ENCODE data around the gene NME4. TPM values are rescaled to one million over a fixed set of nuclear protein-coding genes. Genes with fewer than 3 reads are reported as not detected.
A peak's percentile ranks its signal among the peaks of the same experiment; 100 is the strongest.

The NME4 gene
- total and polyA plus RNA-seq, 11 donors = 37.5 to 103 (median 73.8) TPM

DNA sequence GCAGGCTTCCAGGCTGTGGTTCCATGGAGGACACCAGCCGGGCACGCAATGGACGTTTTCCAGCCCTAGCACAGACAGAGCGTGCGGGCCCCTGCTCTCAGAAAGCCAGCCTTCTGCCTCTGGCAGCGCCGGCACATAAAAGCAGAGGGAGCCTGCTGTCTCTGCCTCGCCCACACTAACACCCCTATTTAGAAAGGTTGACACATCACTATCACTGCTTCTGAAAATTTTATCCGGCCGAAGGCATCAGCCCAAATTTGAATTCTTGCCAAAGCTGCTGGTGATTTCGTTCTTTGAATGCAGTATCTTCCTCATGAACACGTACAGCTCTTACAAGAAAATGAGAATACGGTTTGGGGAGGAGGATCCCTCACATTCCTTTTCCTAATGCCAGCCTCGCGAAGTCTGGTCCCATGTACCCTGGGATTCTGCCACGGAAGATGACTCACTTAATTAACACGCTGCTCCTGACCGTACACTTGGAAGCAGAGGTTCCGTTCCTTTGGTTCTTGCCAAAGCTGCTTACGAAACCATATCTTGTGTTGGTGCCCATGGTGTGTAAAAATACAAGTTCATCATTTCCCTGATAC is 27.1 kb downstream of the NME4 start:
- peaks cover 0 to 44% (median 27%) of the 10 kb centered on the region in 12 donors for H3K4me1 ChIP-seq
- H3K27ac ChIP-seq = peak overlapping the region; percentile 83 to 99 (median 96)
- H3K36me3 ChIP-seq = no peaks in the 10 kb centered on the region
- H3K27me3 ChIP-seq = no peaks in the 10 kb centered on the region
- TF ChIP-seq, protein P1, sequence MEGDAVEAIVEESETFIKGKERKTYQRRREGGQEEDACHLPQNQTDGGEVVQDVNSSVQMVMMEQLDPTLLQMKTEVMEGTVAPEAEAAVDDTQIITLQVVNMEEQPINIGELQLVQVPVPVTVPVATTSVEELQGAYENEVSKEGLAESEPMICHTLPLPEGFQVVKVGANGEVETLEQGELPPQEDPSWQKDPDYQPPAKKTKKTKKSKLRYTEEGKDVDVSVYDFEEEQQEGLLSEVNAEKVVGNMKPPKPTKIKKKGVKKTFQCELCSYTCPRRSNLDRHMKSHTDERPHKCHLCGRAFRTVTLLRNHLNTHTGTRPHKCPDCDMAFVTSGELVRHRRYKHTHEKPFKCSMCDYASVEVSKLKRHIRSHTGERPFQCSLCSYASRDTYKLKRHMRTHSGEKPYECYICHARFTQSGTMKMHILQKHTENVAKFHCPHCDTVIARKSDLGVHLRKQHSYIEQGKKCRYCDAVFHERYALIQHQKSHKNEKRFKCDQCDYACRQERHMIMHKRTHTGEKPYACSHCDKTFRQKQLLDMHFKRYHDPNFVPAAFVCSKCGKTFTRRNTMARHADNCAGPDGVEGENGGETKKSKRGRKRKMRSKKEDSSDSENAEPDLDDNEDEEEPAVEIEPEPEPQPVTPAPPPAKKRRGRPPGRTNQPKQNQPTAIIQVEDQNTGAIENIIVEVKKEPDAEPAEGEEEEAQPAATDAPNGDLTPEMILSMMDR (IDR thresholded peaks at IDR 0.05) = no peak
- TF ChIP-seq POLR2A (IDR thresholded peaks at IDR 0.05) = no peak
- intact Hi-C loops (cut with DNase I) = loop anchor here in 2 of 10 donors (2.0 to 10.0 kb wide), 3 partner anchors 21 to 241 kb away; partner anchors contain the start of genes CAPN15 (in 1 of the 2) and RHOT2 (in 1 of the 2)
- DNase-seq = peak in 4 of 5 donors; percentile 75 to 82 (median 78)
- peak; percentile 76 to 90 (median 85) for ATAC-seq
- peak overlapping the region in 11 of 12 donors; percentile 44 to 86 (median 75) for H3K4me3 ChIP-seq
- no peaks in the 10 kb centered on the region for H3K9me3 ChIP-seq
- 26 to 35% (median 30%) methylated on average over 20 of the region's 20 CpGs for WGBS, 4 donors

DNA sequence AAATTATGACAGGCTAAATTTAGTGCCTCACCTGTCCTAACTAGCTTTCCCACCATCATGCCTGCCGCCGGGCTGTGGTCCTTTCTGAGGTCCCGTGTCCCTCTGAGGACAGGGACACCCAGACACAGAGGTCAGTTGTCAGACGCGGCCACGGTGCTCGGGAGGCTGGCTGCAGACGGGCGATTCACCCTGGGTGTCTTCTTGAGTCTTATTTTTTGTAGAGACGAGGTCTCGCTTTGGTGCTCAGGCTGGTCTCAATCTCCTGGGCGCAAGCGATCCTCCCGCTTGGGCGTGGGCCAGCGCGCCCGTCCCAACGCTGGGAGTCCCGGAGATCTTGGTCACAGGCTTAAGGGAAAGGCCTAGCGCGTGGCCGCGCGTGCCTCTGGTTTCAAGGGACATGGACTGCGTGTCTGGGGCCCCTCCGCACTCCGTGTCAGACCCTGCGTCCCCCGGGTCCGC is 27.7 kb downstream of the NME4 start:
- DNase-seq (peak; percentile 40 to 79 (median 56)), ATAC-seq (peak; percentile 14 to 47 (median 34))
- no peak for TF ChIP-seq POLR2A (IDR thresholded peaks at IDR 0.05)
- TF ChIP-seq, protein P1 (IDR thresholded peaks at IDR 0.05) = no peak
- peaks cover 0 to 46% (median 27%) of the 10 kb centered on the region in 12 donors for H3K4me1 ChIP-seq
- H3K27ac ChIP-seq = peak overlapping the region; percentile 83 to 99 (median 96)
- H3K27me3 ChIP-seq = no peaks in the 10 kb centered on the region
- H3K9me3 ChIP-seq = no peaks in the 10 kb centered on the region
- H3K36me3 ChIP-seq = peaks cover 0 to 2% (median 0%) of the 10 kb centered on the region in 9 donors
- H3K4me3 ChIP-seq = peak overlapping the region; percentile 38 to 86 (median 74)
- WGBS, 4 donors = 3 to 10% (median 4%) methylated on average over 12 to 31 of the region's 31 CpGs
- intact Hi-C loops (cut with DNase I) = loop anchor here in 2 of 10 donors (1.0 to 10.0 kb wide), 4 partner anchors 22 to 240 kb away; partner anchors contain the start of genes CAPN15 (in 1 of the 2), DECR2 (in 1 of the 2) and RHOT2 (in 1 of the 2)

DNA sequence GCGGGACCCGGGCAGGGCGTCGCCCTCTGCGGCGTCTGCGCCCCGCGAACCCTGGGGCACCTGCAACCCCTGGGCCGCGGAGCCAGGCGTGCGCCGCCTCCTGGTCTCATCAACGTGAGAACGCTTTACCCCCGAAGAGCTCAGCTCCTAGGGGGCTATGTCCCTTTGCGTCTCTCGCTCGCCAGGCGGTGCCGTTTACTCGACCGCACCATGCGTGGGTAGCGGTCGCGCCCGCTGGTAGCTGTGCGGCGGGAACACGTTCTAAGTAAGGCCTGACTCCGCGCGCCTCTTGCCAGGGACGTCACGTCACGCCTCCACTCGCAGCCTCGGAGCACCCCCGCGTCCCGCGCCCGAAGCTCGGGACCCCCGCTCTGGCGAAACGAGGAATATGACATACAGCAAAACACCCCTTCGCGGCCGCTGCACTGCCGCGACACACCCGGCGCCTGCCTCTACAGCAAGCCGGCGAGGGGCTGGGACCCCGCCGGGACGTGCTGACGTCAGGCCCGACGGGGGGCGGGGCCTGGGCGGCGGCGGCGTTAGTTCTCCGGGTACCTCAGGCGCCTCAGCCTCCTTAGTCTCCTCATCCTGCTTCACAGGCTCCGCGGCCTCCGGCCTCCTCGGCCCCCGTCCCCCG is 28.2 kb downstream of the NME4 start, which contains the start of gene RAB11FIP3:
RAB11FIP3 (plus strand) TSS at position 568 of the 637 bp plus-strand sequence. CDS start 358 bp downstream, outside the sequence.
- intact Hi-C loops (cut with DNase I) = loop anchor here in 2 of 10 donors (1.0 to 10.0 kb wide), 4 partner anchors 22 to 240 kb away; partner anchors contain the start of genes CAPN15 (in 1 of the 2), DECR2 (in 1 of the 2) and RHOT2 (in 1 of the 2)
- peak within 1 kb of the TSS; percentile 83 to 99 (median 96) for H3K27ac ChIP-seq
- H3K4me3 ChIP-seq = peak within 1 kb of the TSS; percentile 44 to 86 (median 76)
- peaks cover 0 to 4% (median 0%) of the 10 kb centered on the region in 9 donors for H3K36me3 ChIP-seq
- H3K27me3 ChIP-seq = no peaks in the 10 kb centered on the region
- peaks cover 0 to 46% (median 28%) of the 10 kb centered on the region in 12 donors for H3K4me1 ChIP-seq
- no peaks in the 10 kb centered on the region for H3K9me3 ChIP-seq
- ATAC-seq (peak; percentile 59 to 91 (median 88)), DNase-seq (peak; percentile 86 to 93 (median 89))
- 0 to 1% (median 1%) methylated on average over 25 to 77 of the region's 77 CpGs for WGBS, 4 donors
- TF ChIP-seq POLR2A (IDR thresholded peaks at IDR 0.05) = peak; percentile 50 to 94
- TF ChIP-seq, protein P1 (IDR thresholded peaks at IDR 0.05) = peak in 6 of 12 donors; percentile 14 to 53 (median 24)
